GM10266 (cell line): ENCODE measurements around the gene SLC4A7.

Experiments used
- DNase-seq: peaks from one replicate; pipeline ENCODE4 v3.0.0; 2012; ENCODE audit errors: extremely low spot score
- TF ChIP-seq, protein P1 (sequence below): IDR thresholded peaks from 2 replicates; pipeline ENCODE4 v1.5.1; 2012; ENCODE audit warnings: mild to moderate bottlenecking, low read depth; ENCODE audit not compliant: control insufficient read depth, insufficient read depth; ENCODE audit errors: missing control alignments

The SLC4A7 gene

DNA sequence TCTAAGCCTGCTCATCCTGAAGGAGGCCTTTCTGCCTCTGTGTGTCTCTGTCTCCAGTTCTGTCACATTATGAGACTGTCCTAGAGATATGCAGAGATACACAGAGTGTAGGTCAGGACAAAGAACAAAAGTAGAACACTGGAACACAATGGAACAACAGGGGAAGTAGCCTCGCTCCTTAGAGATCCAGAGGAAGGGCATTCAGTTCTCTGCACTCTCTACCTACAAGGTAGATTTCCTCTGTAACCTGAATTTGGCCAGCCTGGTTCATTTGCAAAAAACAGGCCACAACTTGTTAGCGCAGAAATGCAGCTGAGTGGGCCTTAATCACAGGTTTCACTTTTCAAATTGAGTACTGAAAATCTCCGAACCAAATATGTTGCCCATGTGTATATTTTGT lies 134.4 kb downstream of the SLC4A7 start:
- DNase-seq = no peak
- TF ChIP-seq, protein P1, sequence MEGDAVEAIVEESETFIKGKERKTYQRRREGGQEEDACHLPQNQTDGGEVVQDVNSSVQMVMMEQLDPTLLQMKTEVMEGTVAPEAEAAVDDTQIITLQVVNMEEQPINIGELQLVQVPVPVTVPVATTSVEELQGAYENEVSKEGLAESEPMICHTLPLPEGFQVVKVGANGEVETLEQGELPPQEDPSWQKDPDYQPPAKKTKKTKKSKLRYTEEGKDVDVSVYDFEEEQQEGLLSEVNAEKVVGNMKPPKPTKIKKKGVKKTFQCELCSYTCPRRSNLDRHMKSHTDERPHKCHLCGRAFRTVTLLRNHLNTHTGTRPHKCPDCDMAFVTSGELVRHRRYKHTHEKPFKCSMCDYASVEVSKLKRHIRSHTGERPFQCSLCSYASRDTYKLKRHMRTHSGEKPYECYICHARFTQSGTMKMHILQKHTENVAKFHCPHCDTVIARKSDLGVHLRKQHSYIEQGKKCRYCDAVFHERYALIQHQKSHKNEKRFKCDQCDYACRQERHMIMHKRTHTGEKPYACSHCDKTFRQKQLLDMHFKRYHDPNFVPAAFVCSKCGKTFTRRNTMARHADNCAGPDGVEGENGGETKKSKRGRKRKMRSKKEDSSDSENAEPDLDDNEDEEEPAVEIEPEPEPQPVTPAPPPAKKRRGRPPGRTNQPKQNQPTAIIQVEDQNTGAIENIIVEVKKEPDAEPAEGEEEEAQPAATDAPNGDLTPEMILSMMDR = no peak

GRCh38 chr3:27345959-27346865 lies 138.0 kb downstream of the SLC4A7 start:
- DNase-seq = no peak
- TF ChIP-seq, protein P1 = no peak

DNA sequence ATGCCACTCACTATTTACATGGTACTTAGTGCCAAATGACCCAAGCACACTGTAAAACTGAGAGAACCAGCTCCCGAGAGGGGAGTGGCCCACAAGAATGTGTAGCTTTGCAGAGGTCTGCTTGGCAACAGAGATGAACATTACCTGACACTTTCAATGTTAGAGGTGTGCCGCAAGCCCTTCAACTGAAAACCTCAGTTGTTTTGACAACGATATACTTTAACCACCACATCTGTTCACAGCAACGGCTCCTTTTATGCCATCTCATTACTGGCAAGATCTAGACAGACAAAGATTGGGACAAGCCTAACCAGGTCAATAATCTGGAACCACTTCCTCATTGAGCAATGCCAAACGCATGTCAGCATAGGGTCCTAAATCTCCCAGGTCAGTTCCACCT lies 138.7 kb downstream of the SLC4A7 start:
- no peak for DNase-seq

DNA sequence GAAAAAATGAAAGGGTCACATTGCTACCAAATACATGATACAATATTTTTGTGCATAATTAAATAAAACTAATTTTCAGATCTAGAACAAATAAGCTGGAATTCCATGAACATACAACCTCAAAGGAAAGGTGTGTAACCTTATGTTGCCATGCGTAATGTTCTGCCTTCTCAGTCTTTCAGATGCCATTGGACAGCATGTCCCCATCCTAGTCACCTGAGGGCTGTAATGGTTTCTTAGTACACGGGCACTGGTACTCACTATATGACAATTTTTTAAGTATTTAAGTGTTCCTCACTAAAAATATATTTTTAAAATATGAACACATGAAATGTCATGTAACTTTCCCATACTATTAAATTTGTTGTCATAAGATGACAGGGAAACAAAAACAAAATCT lies 139.1 kb downstream of the SLC4A7 start:
- DNase-seq = no peak
- TF ChIP-seq, protein P1 = no peak

More for the DNA sequence above, 138.7 kb downstream of the SLC4A7 start:
- TF ChIP-seq, protein P1 = no peak

DNA sequence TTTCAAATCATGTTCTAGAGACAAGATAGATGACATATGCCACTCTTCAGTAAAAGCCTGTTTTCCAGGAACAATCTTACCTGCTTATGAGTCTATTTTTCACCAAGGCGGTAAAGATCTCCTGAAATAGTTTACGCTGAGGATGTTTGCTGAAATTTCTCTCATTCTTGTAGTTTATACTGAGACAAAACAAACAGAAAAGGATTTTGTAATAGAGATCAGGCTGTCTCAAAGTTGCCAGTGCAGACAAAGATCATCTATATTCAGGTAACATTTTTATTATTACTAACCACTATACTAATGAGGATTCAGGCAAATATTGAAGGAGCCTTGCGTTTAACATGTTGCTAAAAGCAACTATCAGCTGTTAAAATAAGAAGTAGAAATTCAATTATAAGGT lies 140.0 kb downstream of the SLC4A7 start:
- TF ChIP-seq, protein P1 = no peak

DNA sequence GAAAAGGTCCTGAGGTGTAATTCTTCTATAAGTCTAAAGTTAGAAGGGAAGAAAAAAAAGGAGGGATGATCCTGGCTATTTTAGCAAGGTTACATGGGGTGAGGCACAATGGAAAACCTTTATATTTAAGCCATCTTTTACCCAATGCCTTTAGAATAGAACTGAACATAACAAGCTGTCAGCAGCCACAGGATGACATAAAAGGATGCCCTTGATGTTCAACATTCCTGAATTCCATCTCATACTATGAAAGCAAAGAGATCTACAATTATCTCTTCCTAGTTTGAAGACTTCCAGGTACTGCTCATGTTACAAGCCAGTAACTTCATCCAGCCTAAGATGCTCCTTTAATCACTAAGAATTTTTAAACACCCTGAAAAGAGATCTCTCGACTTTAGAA lies 141.9 kb downstream of the SLC4A7 start:
- DNase-seq = no peak
- TF ChIP-seq, protein P1 = no peak

More for the DNA sequence above, 140.0 kb downstream of the SLC4A7 start:
- no peak for DNase-seq

- DNase-seq = no peak
- TF ChIP-seq, protein P1 = no peak
Measured at GRCh38 chr3:27340534-27340933, 143.7 kb downstream of the SLC4A7 start.
